Omental fat pad (tissue), 4 donors: ENCODE data around the gene DSCAML1. TPM values are rescaled to one million over a fixed set of nuclear protein-coding genes. Genes with fewer than 3 reads are reported as not detected.

Source experiments
- ATAC-seq: fragments of 150-250 bp; one replicate; pipeline ENCODE4 v1.9.1; 2016; ENCODE audit warnings: mild to moderate bottlenecking, moderate library complexity; ENCODE audit not compliant: low FRiP score
- DNase-seq: peaks from one replicate; pipeline ENCODE4 v3.0.0-alpha.2; 2019; ENCODE audit warnings: low spot score
- CTCF ChIP-seq, 3 donors: fragments of 450-650 bp; IDR thresholded peaks; one replicate each; pipeline ENCODE4 v1.5.1; 2016 to 2017; ENCODE audit warnings: antibody characterized with exemption in 3 of 3, mild to moderate bottlenecking in 3 of 3, moderate library complexity in 2 of 3
- total RNA-seq, 4 donors: library from RNA; depleted of rRNA; stranded (reverse); fragments of >200 nt; gene quantifications; one replicate each; pipeline ENCODE4 v1.1.0, GENCODE V29; 2016

The DSCAML1 gene
- total RNA-seq, 4 donors from 2014 or later, result 0.95 to 10.9 (median 3.9) TPM

GRCh38 chr11:117520966-117521365 lies 276.1 kb downstream of the DSCAML1 start:
- DNase-seq, result no peak

GRCh38 chr11:117520201-117520600 lies 276.8 kb downstream of the DSCAML1 start:
- ATAC-seq (no peak), DNase-seq (no peak)
- no peak for TF ChIP-seq CTCF (IDR thresholded peaks at IDR 0.05)

More at GRCh38 chr11:117520966-117521365, 276.1 kb downstream of the DSCAML1 start:
- no peak for ATAC-seq
- TF ChIP-seq CTCF (IDR thresholded peaks at IDR 0.05), result no peak

GRCh38 chr11:117519590-117519989 lies 277.4 kb downstream of the DSCAML1 start:
- no peak for DNase-seq
- ATAC-seq, result no peak
- no peak for TF ChIP-seq CTCF (IDR thresholded peaks at IDR 0.05)

- DNase-seq (no peak), ATAC-seq (no peak)
- TF ChIP-seq CTCF (IDR thresholded peaks at IDR 0.05), result no peak
These were observed 277.8 kb downstream of the DSCAML1 start for GRCh38 chr11:117519170-117519569.

- ATAC-seq (no peak), DNase-seq (no peak)
These were observed 278.6 kb downstream of the DSCAML1 start for GRCh38 chr11:117518455-117518854.

GRCh38 chr11:117517097-117517496 lies 279.9 kb downstream of the DSCAML1 start:
- no peak for TF ChIP-seq CTCF (IDR thresholded peaks at IDR 0.05)
- no peak for ATAC-seq
- DNase-seq, result no peak

More at GRCh38 chr11:117518455-117518854, 278.6 kb downstream of the DSCAML1 start:
- TF ChIP-seq CTCF (IDR thresholded peaks at IDR 0.05), result no peak

GRCh38 chr11:117515892-117516787 lies 280.9 kb downstream of the DSCAML1 start:
- no peak for TF ChIP-seq CTCF (IDR thresholded peaks at IDR 0.05)
- ATAC-seq, result no peak
- no peak for DNase-seq
